Measurements from ENCODE around the gene SLC16A11.

DNA sequence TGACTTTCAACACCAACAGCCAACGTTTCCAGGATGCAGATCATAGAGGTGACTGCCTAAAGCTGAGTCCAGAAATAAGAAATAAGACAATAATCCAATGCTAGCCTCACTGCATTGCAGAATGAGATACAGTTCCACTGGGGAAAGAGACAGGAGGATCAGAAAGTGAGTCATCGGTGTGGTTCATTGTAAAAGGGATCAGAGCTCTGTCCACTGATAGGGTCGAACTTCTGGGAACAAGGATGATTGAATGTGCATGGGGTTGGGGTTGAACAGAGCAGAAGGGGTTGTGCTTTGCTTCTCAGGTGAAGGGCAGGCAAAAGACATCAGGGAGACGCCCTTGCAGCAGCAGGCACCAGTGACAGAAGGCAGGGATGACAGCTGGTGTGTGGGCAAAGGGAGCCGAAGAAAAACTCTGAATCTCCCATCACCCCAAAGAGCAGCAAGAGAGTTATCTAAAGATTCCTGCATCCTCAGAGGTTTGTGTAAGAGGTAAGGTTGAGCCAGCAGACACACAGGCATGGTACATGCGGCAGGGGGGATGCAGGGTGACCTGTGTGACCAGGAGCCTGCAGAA, 19.7 kb upstream of the SLC16A11 start:
- TF ChIP-seq MAFK (IDR thresholded peaks at IDR 0.05; ENCODE audit: partially characterized antibody) (no peak), RFX5 (IDR thresholded peaks at IDR 0.05) (no peak), EP300 (IDR thresholded peaks at IDR 0.05) (no peak), MAZ (IDR thresholded peaks at IDR 0.05; ENCODE audit: borderline replicate concordance, low read depth, low read length) (no peak)
- TF ChIP-seq, protein P1, sequence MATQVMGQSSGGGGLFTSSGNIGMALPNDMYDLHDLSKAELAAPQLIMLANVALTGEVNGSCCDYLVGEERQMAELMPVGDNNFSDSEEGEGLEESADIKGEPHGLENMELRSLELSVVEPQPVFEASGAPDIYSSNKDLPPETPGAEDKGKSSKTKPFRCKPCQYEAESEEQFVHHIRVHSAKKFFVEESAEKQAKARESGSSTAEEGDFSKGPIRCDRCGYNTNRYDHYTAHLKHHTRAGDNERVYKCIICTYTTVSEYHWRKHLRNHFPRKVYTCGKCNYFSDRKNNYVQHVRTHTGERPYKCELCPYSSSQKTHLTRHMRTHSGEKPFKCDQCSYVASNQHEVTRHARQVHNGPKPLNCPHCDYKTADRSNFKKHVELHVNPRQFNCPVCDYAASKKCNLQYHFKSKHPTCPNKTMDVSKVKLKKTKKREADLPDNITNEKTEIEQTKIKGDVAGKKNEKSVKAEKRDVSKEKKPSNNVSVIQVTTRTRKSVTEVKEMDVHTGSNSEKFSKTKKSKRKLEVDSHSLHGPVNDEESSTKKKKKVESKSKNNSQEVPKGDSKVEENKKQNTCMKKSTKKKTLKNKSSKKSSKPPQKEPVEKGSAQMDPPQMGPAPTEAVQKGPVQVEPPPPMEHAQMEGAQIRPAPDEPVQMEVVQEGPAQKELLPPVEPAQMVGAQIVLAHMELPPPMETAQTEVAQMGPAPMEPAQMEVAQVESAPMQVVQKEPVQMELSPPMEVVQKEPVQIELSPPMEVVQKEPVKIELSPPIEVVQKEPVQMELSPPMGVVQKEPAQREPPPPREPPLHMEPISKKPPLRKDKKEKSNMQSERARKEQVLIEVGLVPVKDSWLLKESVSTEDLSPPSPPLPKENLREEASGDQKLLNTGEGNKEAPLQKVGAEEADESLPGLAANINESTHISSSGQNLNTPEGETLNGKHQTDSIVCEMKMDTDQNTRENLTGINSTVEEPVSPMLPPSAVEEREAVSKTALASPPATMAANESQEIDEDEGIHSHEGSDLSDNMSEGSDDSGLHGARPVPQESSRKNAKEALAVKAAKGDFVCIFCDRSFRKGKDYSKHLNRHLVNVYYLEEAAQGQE (IDR thresholded peaks at IDR 0.05) = no peak
- TF ChIP-seq, protein P2, sequence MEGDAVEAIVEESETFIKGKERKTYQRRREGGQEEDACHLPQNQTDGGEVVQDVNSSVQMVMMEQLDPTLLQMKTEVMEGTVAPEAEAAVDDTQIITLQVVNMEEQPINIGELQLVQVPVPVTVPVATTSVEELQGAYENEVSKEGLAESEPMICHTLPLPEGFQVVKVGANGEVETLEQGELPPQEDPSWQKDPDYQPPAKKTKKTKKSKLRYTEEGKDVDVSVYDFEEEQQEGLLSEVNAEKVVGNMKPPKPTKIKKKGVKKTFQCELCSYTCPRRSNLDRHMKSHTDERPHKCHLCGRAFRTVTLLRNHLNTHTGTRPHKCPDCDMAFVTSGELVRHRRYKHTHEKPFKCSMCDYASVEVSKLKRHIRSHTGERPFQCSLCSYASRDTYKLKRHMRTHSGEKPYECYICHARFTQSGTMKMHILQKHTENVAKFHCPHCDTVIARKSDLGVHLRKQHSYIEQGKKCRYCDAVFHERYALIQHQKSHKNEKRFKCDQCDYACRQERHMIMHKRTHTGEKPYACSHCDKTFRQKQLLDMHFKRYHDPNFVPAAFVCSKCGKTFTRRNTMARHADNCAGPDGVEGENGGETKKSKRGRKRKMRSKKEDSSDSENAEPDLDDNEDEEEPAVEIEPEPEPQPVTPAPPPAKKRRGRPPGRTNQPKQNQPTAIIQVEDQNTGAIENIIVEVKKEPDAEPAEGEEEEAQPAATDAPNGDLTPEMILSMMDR (IDR thresholded peaks at IDR 0.05) = no peak
